GM21825 (cell line): Measurements from ENCODE around the gene PTH.

ENCODE experiments used
- ATAC-seq: cut with Tn5 transposase; IDR thresholded peaks from one replicate; pipeline ENCODE4 v1.9.1; 2021; ENCODE audit warnings: mild to moderate bottlenecking, moderate library complexity; ENCODE audit not compliant: unreplicated experiment

The PTH gene

GRCh38 chr11:13495929-13496328 is at the start of gene PTH:
Gene PTH, minus strand, starts transcription at chr11:13495997. Its CDS starts 3,142 bp downstream, at chr11:13492855.
- no peak for ATAC-seq

GRCh38 chr11:13538044-13538443 is 42.2 kb upstream of the PTH start:
- ATAC-seq = no peak

- ATAC-seq = no peak
Measured at GRCh38 chr11:13535819-13536218, 40.0 kb upstream of the PTH start.

GRCh38 chr11:13534358-13534757 is 38.6 kb upstream of the PTH start:
- no peak for ATAC-seq

GRCh38 chr11:13525257-13525656 is 29.5 kb upstream of the PTH start:
- ATAC-seq = no peak

- no peak for ATAC-seq
Measured at GRCh38 chr11:13503393-13503792, 7.6 kb upstream of the PTH start.

- ATAC-seq = no peak
Measured at GRCh38 chr11:13502492-13502891, 6.7 kb upstream of the PTH start.

- ATAC-seq = no peak
Measured at GRCh38 chr11:13494051-13494450, 1.7 kb downstream of the PTH start.

- ATAC-seq = no peak
Measured at GRCh38 chr11:13487661-13488030, 8.2 kb downstream of the PTH start.

- ATAC-seq = peak; percentile 76
Measured at GRCh38 chr11:13486926-13487660, 8.7 kb downstream of the PTH start.

- no peak for ATAC-seq
Measured at GRCh38 chr11:13480198-13480597, 15.6 kb downstream of the PTH start.

GRCh38 chr11:13479688-13480087 is 16.1 kb downstream of the PTH start:
- ATAC-seq = no peak

- no peak for ATAC-seq
Measured at GRCh38 chr11:13475091-13475490, 20.7 kb downstream of the PTH start.

- no peak for ATAC-seq
Measured at GRCh38 chr11:13473013-13473722, 22.6 kb downstream of the PTH start.

GRCh38 chr11:13468750-13469149 is 27.0 kb downstream of the PTH start:
- ATAC-seq = no peak

GRCh38 chr11:13465909-13466371 is 29.9 kb downstream of the PTH start:
- ATAC-seq = no peak

- no peak for ATAC-seq
Measured at GRCh38 chr11:13463779-13464290, 32.0 kb downstream of the PTH start.

- ATAC-seq = peak; percentile 97
Measured at GRCh38 chr11:13462901-13463778, 32.7 kb downstream of the PTH start, which contains the start of gene BTBD10. Gene BTBD10, minus strand, starts transcription at chr11:13463222. Its CDS starts 18,098 bp downstream, at chr11:13445124.

GRCh38 chr11:13462311-13462900 is 33.4 kb downstream of the PTH start:
- peak; percentile 46 for ATAC-seq

GRCh38 chr11:13461291-13461690 is 34.5 kb downstream of the PTH start:
- no peak for ATAC-seq
